Heart left ventricle (tissue), 13 donors: ENCODE measurements around the gene PRKCH.

Experiments used
- POLR2A ChIP-seq, 2 donors: fragments of 450-650 bp; IDR thresholded peaks; one replicate each; pipeline ENCODE4 v1.6.1; 2017; ENCODE audit warnings: antibody characterized with exemption in 2 of 2, mild to moderate bottlenecking in 2 of 2, moderate library complexity in 2 of 2
- TF ChIP-seq, protein P1 (sequence below), 12 donors: fragments of 200-600 bp; sonication (generic) in 4 of 12; IDR thresholded peaks; one replicate each; pipeline versions ENCODE4 v1.5.0 to v1.8.0; 2018 to 2022; ENCODE audit warnings: antibody characterized with exemption in 12 of 12, mild to moderate bottlenecking in 5 of 12
- donor health status: ischemic (EF 13 %, LVEDD 7.1; RV severe dilation, severe dysfunction).
- donor health status: DM: no; HTN: yes; CAD: no.
- donor health status: DM: no; HTN: no; CAD: no.
- donor health status: ischemic (EF 25% LVEDD 6.9; RV normal size, moderate dysfunction).
- donor health status: ischemic (EF 25% LVEDD 5.7; RV mildly dilated, moderate dysfunction).
- donor health status: ischemic (EF 35%, LVEDD 5.7; RV mildly dilated, moderate dysfunction).
- donor health status: nonischemic (EF 11% LVEDD 7.7; RV severe dilation, severe dysfunction).
- donor health status: DM: yes; HTN: yes; CAD: no.
- donor health status: PGD.
- donor health status: ischemic (EF 29% LVEDD 5.4; RV normal size, mild dysfunction).
- donor health status: nonischemic (EF 23%, LVEDD 6.1; RV moderate dilation, normal function).

DNA sequence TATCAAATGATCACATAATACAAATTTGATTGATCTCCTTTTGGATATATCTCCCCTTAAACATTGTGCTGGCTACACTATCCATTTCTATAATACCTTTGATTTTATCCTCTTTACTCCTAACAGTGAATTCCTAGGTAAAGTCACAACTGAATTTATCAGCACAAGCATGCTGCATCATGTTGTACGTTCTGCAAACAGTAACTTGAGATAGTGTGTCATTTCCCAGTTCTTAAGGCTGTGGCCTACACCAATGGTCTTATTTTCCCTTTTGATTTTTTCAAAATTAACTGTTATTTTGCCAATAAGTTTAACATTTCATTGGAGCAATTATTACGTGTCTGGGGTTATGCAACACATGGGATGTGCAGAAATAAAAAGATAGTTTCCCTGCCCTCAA lies 24.8 kb downstream of the PRKCH start:
- TF ChIP-seq, protein P1, sequence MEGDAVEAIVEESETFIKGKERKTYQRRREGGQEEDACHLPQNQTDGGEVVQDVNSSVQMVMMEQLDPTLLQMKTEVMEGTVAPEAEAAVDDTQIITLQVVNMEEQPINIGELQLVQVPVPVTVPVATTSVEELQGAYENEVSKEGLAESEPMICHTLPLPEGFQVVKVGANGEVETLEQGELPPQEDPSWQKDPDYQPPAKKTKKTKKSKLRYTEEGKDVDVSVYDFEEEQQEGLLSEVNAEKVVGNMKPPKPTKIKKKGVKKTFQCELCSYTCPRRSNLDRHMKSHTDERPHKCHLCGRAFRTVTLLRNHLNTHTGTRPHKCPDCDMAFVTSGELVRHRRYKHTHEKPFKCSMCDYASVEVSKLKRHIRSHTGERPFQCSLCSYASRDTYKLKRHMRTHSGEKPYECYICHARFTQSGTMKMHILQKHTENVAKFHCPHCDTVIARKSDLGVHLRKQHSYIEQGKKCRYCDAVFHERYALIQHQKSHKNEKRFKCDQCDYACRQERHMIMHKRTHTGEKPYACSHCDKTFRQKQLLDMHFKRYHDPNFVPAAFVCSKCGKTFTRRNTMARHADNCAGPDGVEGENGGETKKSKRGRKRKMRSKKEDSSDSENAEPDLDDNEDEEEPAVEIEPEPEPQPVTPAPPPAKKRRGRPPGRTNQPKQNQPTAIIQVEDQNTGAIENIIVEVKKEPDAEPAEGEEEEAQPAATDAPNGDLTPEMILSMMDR (IDR thresholded peaks at IDR 0.05), result no peak
- TF ChIP-seq POLR2A (IDR thresholded peaks at IDR 0.05), result no peak
